NCI-H226 (cell line): ENCODE data around the gene ZNF324B.
A peak's percentile ranks its signal among the peaks of the same experiment; 100 is the strongest.
"Not testable (repeated sequence)": the region's sequence is repeated elsewhere in the genome, so short reads cannot be mapped to it uniquely, and the experiment has no call there.

Experiments
- DNase-seq: peaks from one replicate; pipeline ENCODE4 v3.0.0-alpha.2; 2015

Gene ZNF324B

GRCh38 chr19:58451358-58452101 lies at the start of gene ZNF324B:
Gene ZNF324B, plus strand, starts transcription at chr19:58451622. Its CDS starts 2,080 bp downstream, at chr19:58453702.
- peak; percentile 97 for DNase-seq

- no peak for DNase-seq
Observed at GRCh38 chr19:58401840-58402421, 49.5 kb upstream of the ZNF324B start.

- not testable (repeated sequence) for DNase-seq
Observed at GRCh38 chr19:58403920-58404478, 47.4 kb upstream of the ZNF324B start.

- DNase-seq = no peak
Observed at GRCh38 chr19:58406818-58407657, 44.4 kb upstream of the ZNF324B start.

GRCh38 chr19:58407658-58408151 lies 43.7 kb upstream of the ZNF324B start:
- no peak for DNase-seq

GRCh38 chr19:58408152-58409009 lies 43.0 kb upstream of the ZNF324B start, which contains the start of gene ZNF584:
Gene ZNF584, plus strand, starts transcription at chr19:58408649. Its CDS starts 499 bp downstream, at chr19:58409148.
- DNase-seq = peak; percentile 98

GRCh38 chr19:58409010-58409790 lies 42.2 kb upstream of the ZNF324B start:
- no peak for DNase-seq

- no peak for DNase-seq
Observed at GRCh38 chr19:58416604-58417003, 34.8 kb upstream of the ZNF324B start.

GRCh38 chr19:58417071-58417470 lies 34.4 kb upstream of the ZNF324B start:
- no peak for DNase-seq

GRCh38 chr19:58428617-58429016 lies 22.8 kb upstream of the ZNF324B start:
- DNase-seq = no peak

- DNase-seq = no peak
Observed at GRCh38 chr19:58429745-58430144, 21.7 kb upstream of the ZNF324B start.

- DNase-seq = no peak
Observed at GRCh38 chr19:58434217-58434616, 17.2 kb upstream of the ZNF324B start.

GRCh38 chr19:58439576-58440554 lies 11.6 kb upstream of the ZNF324B start, which contains the start of gene ZNF132:
Gene ZNF132, minus strand, starts transcription at chr19:58440153. Its CDS starts 332 bp downstream, at chr19:58439821.
- DNase-seq = peak; percentile 99

GRCh38 chr19:58440556-58440955 lies 10.9 kb upstream of the ZNF324B start:
- DNase-seq = no peak

- not testable (repeated sequence) for DNase-seq
Observed at GRCh38 chr19:58442986-58443385, 8.4 kb upstream of the ZNF324B start.

- not testable (repeated sequence) for DNase-seq
Observed at GRCh38 chr19:58448860-58449259, 2.6 kb upstream of the ZNF324B start.

GRCh38 chr19:58449980-58450379 lies 1.4 kb upstream of the ZNF324B start:
- DNase-seq = not testable (repeated sequence)

- no peak for DNase-seq
Observed at GRCh38 chr19:58450856-58451357, 515 bp upstream of the ZNF324B start.

- no peak for DNase-seq
Observed at GRCh38 chr19:58453743-58454142, 2.3 kb downstream of the ZNF324B start.
